KMS-11 (cell line): ENCODE results near the gene TNFAIP8L2.
A peak's percentile ranks its signal among the peaks of the same experiment; 100 is the strongest.

ENCODE experiments used
- H2AFZ ChIP-seq: fragments of 200-600 bp; sonication (generic); 2 replicates; pipeline ENCODE4 v1.6.1; 2016; ENCODE audit warnings: antibody characterized with exemption, mixed run types, low read depth
- H3K27ac ChIP-seq: fragments of 200-600 bp; sonication (generic); 2 replicates; pipeline ENCODE4 v1.6.1; 2016; ENCODE audit warnings: mild to moderate bottlenecking, mixed run types
- H3K27me3 ChIP-seq: fragments of 200-600 bp; sonication (generic); 2 replicates; pipeline ENCODE4 v1.6.1; 2017; ENCODE audit warnings: mild to moderate bottlenecking, low read depth, mixed run types, moderate library complexity; ENCODE audit not compliant: insufficient read depth
- H3K36me3 ChIP-seq: fragments of 200-600 bp; sonication (generic); 2 replicates; pipeline ENCODE4 v1.6.1; 2017; ENCODE audit warnings: mild to moderate bottlenecking, mixed run types; ENCODE audit not compliant: insufficient read depth
- H3K4me1 ChIP-seq: fragments of 200-600 bp; sonication (generic); 2 replicates; pipeline ENCODE4 v1.6.1; 2016; ENCODE audit warnings: mild to moderate bottlenecking, low read depth, mixed run types; ENCODE audit not compliant: poor library complexity, severe bottlenecking
- H3K4me2 ChIP-seq: fragments of 200-600 bp; sonication (generic); 2 replicates; pipeline ENCODE4 v1.7.0; 2016; ENCODE audit warnings: mild to moderate bottlenecking, mixed run types
- H3K4me3 ChIP-seq: fragments of 200-600 bp; sonication (generic); IDR thresholded peaks from 2 replicates; pipeline ENCODE4 v1.6.1; 2017; ENCODE audit warnings: low read depth, low read length, mixed read lengths; ENCODE audit not compliant: insufficient read depth
- H3K79me2 ChIP-seq: fragments of 200-600 bp; sonication (generic); 2 replicates; pipeline ENCODE4 v1.6.1; 2016; ENCODE audit warnings: low read depth, mixed run types; ENCODE audit not compliant: insufficient read depth
- H3K9ac ChIP-seq: fragments of 200-600 bp; sonication (generic); 2 replicates; pipeline ENCODE4 v1.6.1; 2016; ENCODE audit warnings: mild to moderate bottlenecking, mixed run types
- H4K20me1 ChIP-seq: fragments of 200-600 bp; sonication (generic); 2 replicates; pipeline ENCODE4 v1.6.1; 2016; ENCODE audit warnings: mild to moderate bottlenecking, mixed run types; ENCODE audit not compliant: insufficient read depth
- CTCF ChIP-seq: fragments of 200-600 bp; sonication (generic); conservative IDR thresholded peaks from 2 replicates; pipeline ENCODE4 v1.6.1; 2017; ENCODE audit warnings: low read depth, mild to moderate bottlenecking, antibody characterized with exemption, low read length, moderate library complexity, mixed read lengths

Gene TNFAIP8L2

GRCh38 chr1:151165281-151165737, 8.9 kb downstream of the TNFAIP8L2 start:
- Histone ChIP-seq H3K4me3 (peak overlapping the region; percentile 97), H3K27me3 (no peaks in the 10 kb centered on the region), H3K4me2 (peak overlapping the region; percentile 91), H3K4me1 (peaks cover 24% of the 10 kb centered on the region), H3K36me3 (peaks cover 7% of the 10 kb centered on the region; the same call in 1 of the 2 replicates), H4K20me1 (no peaks in the 10 kb centered on the region), H3K27ac (peak overlapping the region; percentile 31; the same call in 1 of the 2 replicates), H3K79me2 (peaks cover 17% of the 10 kb centered on the region), H2AFZ (peak overlapping the region; percentile 90), H3K9ac (peak overlapping the region; percentile 62; the same call in 1 of the 2 replicates)
- no peak for TF ChIP-seq CTCF

- H3K4me3 ChIP-seq = peak within 1 kb of the TSS; percentile 100
Observed at GRCh38 chr1:151165738-151166504, 9.5 kb downstream of the TNFAIP8L2 start, which contains the start of the genes LYSMD1 and SCNM1. Gene LYSMD1 (minus strand): TSS chr1:151165902. CDS start chr1:151165258, 644 bp downstream. Gene SCNM1 (plus strand): TSS chr1:151166144. CDS start chr1:151166153, 9 bp downstream.

GRCh38 chr1:151166505-151166956, 10.1 kb downstream of the TNFAIP8L2 start:
- Histone ChIP-seq H2AFZ (peak overlapping the region; percentile 90), H3K4me3 (peak overlapping the region; percentile 100), H3K27ac (peak overlapping the region; percentile 31), H3K4me2 (peak overlapping the region; percentile 84), H4K20me1 (no peaks in the 10 kb centered on the region), H3K4me1 (peaks cover 24% of the 10 kb centered on the region), H3K9ac (peak overlapping the region; percentile 62), H3K79me2 (peaks cover 17% of the 10 kb centered on the region), H3K27me3 (no peaks in the 10 kb centered on the region), H3K36me3 (peaks cover 7% of the 10 kb centered on the region; the same call in 1 of the 2 replicates)
- 0 out of 2 replicates have a peak, but pooled peaks have one; percentile 1 for TF ChIP-seq CTCF

More at GRCh38 chr1:151165738-151166504, 9.5 kb downstream of the TNFAIP8L2 start, which contains the start of the genes LYSMD1 and SCNM1:
- TF ChIP-seq CTCF = peak; percentile 24; the same call in 1 of the 2 replicates
- peak within 1 kb of the TSS; percentile 62 for H3K9ac ChIP-seq
- H3K4me2 ChIP-seq = peak within 1 kb of the TSS; percentile 91
- H3K36me3 ChIP-seq = peaks cover 7% of the 10 kb centered on the region; the same call in 1 of the 2 replicates
- H3K4me1 ChIP-seq = peaks cover 24% of the 10 kb centered on the region
- H3K27me3 ChIP-seq = no peaks in the 10 kb centered on the region
- no peaks in the 10 kb centered on the region for H4K20me1 ChIP-seq
- H3K27ac ChIP-seq = peak within 1 kb of the TSS; percentile 31
- peaks cover 17% of the 10 kb centered on the region for H3K79me2 ChIP-seq
- peak within 1 kb of the TSS; percentile 90 for H2AFZ ChIP-seq

DNA sequence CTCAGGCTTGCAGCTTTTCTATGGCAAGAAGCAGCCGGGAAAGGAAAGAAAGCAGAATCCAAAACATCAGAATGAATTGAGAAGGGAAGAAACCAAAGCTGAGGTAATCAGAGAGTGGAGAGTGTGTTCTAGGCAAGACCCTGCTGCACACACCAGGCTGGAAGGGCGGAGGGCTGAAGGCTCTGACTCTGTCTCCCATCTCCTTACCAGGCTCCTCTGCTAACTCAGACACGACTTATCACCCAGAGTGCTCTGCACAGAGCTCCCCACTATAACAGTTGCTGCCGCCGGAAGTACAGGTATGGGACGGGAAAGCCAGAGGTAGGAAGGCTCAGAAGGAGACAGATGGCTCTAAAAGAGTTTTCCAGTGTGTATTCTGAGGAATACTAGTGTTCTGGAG, 10.7 kb downstream of the TNFAIP8L2 start:
- H3K9ac ChIP-seq = peak overlapping the region; percentile 62; the same call in 1 of the 2 replicates
- peaks cover 17% of the 10 kb centered on the region for H3K79me2 ChIP-seq
- no peak overlapping the region for H2AFZ ChIP-seq
- H3K4me2 ChIP-seq = peak overlapping the region; percentile 84
- no peaks in the 10 kb centered on the region for H3K27me3 ChIP-seq
- H3K4me3 ChIP-seq = peak overlapping the region; percentile 100
- no peaks in the 10 kb centered on the region for H4K20me1 ChIP-seq
- TF ChIP-seq CTCF = no peak
- H3K27ac ChIP-seq = no peak overlapping the region
- peaks cover 7% of the 10 kb centered on the region; the same call in 1 of the 2 replicates for H3K36me3 ChIP-seq
- H3K4me1 ChIP-seq = peaks cover 24% of the 10 kb centered on the region
